HepG2 (cell line): ENCODE data around the gene TACC3. TPM values are rescaled to one million over a fixed set of nuclear protein-coding genes. Genes with fewer than 3 reads are reported as not detected.

Source experiments
- ATAC-seq: fragments of 200-7000 bp; cut with Tn5 transposase; 3 replicates; pipeline ENCODE4 v1.9.1; 2020; ENCODE audit warnings: mild to moderate bottlenecking, moderate library complexity
- BruUV-seq: library from RNA; stranded (reverse); fragments of 400-500 nt; replicated peaks from 2 replicates; lab custom pipeline; 2021; lab: Mats Ljungman, UMichigan
- CTCF ChIA-PET: fragments of 300-600 bp; formaldehyde crosslinking; extraction: SDS; loops from one replicate; lab custom pipeline; 2021; ENCODE audit warnings: low total read pairs, inconsistent platforms, low intra/inter-chr PET ratio; lab: Yijun Ruan, JAX
- POLR2A ChIA-PET: fragments of 350-600 bp; sonication (Branson Sonifier 250); formaldehyde crosslinking; loops from one replicate; lab custom pipeline; 2020; ENCODE audit warnings: antibody characterized with exemption, inconsistent platforms; lab: Yijun Ruan, JAX
- DNase-seq: peaks from one replicate; pipeline ENCODE4 v3.0.0-alpha.2; 2015; ENCODE audit warnings: low spot score
- FAIRE-seq: peaks from 3 replicates; lab custom pipeline; 2011; peaks lifted over from hg19 to GRCh38; lab: Jason Lieb, UNC
- H2AFZ ChIP-seq: one replicate; pipeline ENCODE4 v1.6.1; 2011; ENCODE audit warnings: low read length, inconsistent platforms
- H3K27ac ChIP-seq: fragments of 300-600 bp; 3 replicates; pipeline ENCODE4 v1.8.0; 2011; ENCODE audit warnings: mixed run types, mild to moderate bottlenecking, mixed read lengths, low read length, inconsistent platforms; ENCODE audit not compliant: insufficient read depth; ENCODE audit errors: extremely low read length
- H3K27me3 ChIP-seq, 2 experiments: fragments of 200-600 bp in 1 of 2; 2 replicates in 1 of 2; 3 replicates in 1 of 2; pipeline versions ENCODE4 v1.6.0 to v1.8.0; 2011; ENCODE audit warnings: low read length in 2 of 2, mild to moderate bottlenecking in 2 of 2, moderate library complexity in 2 of 2, inconsistent platforms in 1 of 2; ENCODE audit not compliant: insufficient read depth in 2 of 2, control insufficient read depth in 1 of 2
- H3K36me3 ChIP-seq, 2 experiments: fragments of 200-600 bp in 1 of 2; replicated peaks in 1 of 2; 2 replicates in 1 of 2; 3 replicates in 1 of 2; pipeline versions ENCODE4 v1.5.1 to v1.8.0; 2011; ENCODE audit warnings: low read length in 2 of 2, inconsistent platforms in 1 of 2; ENCODE audit not compliant: insufficient read depth in 2 of 2, control insufficient read depth in 1 of 2
- H3K4me1 ChIP-seq: 2 replicates; pipeline ENCODE4 v1.5.1; 2012; ENCODE audit warnings: low read length, inconsistent platforms; ENCODE audit not compliant: insufficient read depth
- H3K4me2 ChIP-seq: 2 replicates; pipeline ENCODE4 v1.6.0; 2011; ENCODE audit warnings: low read depth, low read length, inconsistent platforms
- H3K4me3 ChIP-seq, 3 experiments: fragments of 200-600 bp in 1 of 3; sonication (generic), shearing (Covaris generic) in 1 of 3; replicated peaks in 1 of 3; 2 replicates each; pipeline ENCODE4 v1.5.1; 2011 to 2016; ENCODE audit warnings: low read length in 3 of 3, inconsistent platforms in 2 of 3, low read depth in 2 of 3, mild to moderate bottlenecking in 2 of 3, control low read depth in 1 of 3, mixed read lengths in 1 of 3; ENCODE audit not compliant: insufficient read depth in 1 of 3
- H3K79me2 ChIP-seq: one replicate; pipeline ENCODE4 v1.6.1; 2011; ENCODE audit warnings: low read length, inconsistent platforms; ENCODE audit not compliant: insufficient read depth
- H3K9ac ChIP-seq: 2 replicates; pipeline ENCODE4 v1.6.0; 2011; ENCODE audit warnings: mild to moderate bottlenecking, low read depth, low read length, inconsistent platforms; ENCODE audit not compliant: insufficient read depth
- H3K9me3 ChIP-seq: 2 replicates; pipeline ENCODE4 v1.5.1; 2012; ENCODE audit warnings: mild to moderate bottlenecking, low read length
- H4K20me1 ChIP-seq: 2 replicates; pipeline ENCODE4 v1.6.0; 2011; ENCODE audit warnings: inconsistent platforms, mild to moderate bottlenecking, low read length, moderate library complexity; ENCODE audit not compliant: insufficient read depth
- CAMTA2 ChIP-seq: sonication (generic); formaldehyde crosslinking; IDR thresholded peaks from 2 replicates; pipeline ENCODE4 v1.4.0; 2020; ENCODE audit warnings: mild to moderate bottlenecking, missing genetic modification reagents, borderline replicate concordance
- CCAR2 ChIP-seq: fragments of 200-400 bp; formaldehyde crosslinking; optimal IDR thresholded peaks from 2 replicates; pipeline ENCODE3; 2018; ENCODE audit warnings: low read depth, mild to moderate bottlenecking, low read length, moderate library complexity
- GLI4 ChIP-seq: sonication (generic); formaldehyde crosslinking; IDR thresholded peaks from 2 replicates; pipeline ENCODE4 v1.5.1; 2020; ENCODE audit warnings: missing genetic modification reagents, mild to moderate bottlenecking, moderate library complexity, borderline replicate concordance
- HMGA1 ChIP-seq: sonication (generic); formaldehyde crosslinking; conservative IDR thresholded peaks from 2 replicates; pipeline ENCODE4 v1.4.0; 2020; ENCODE audit warnings: missing genetic modification reagents
- MED1 ChIP-seq: sonication (generic); formaldehyde crosslinking; IDR thresholded peaks from 2 replicates; pipeline ENCODE4 v1.4.0; 2020; ENCODE audit warnings: missing genetic modification reagents
- MZF1 ChIP-seq: sonication (generic); formaldehyde crosslinking; IDR thresholded peaks from 2 replicates; pipeline ENCODE4 v1.8.1; 2023; ENCODE audit warnings: mild to moderate bottlenecking, missing genetic modification reagents, borderline replicate concordance
- PHF5A ChIP-seq: IDR thresholded peaks from one replicate; pipeline ENCODE4 v1.6.1; 2018; ENCODE audit warnings: low read depth, missing genetic modification reagents; ENCODE audit not compliant: unreplicated experiment
- PTBP1 ChIP-seq: fragments of 200-400 bp; formaldehyde crosslinking; IDR thresholded peaks from 2 replicates; pipeline ENCODE4 v1.6.1; 2018; ENCODE audit warnings: low read length, low read depth; ENCODE audit not compliant: poor library complexity, severe bottlenecking
- STAT5B ChIP-seq: sonication (generic); formaldehyde crosslinking; IDR thresholded peaks from 2 replicates; pipeline ENCODE4 v1.4.0; 2020; ENCODE audit warnings: missing genetic modification reagents
- TEAD2 ChIP-seq: sonication (generic); formaldehyde crosslinking; IDR thresholded peaks from 2 replicates; pipeline ENCODE4 v1.9.0; 2021; ENCODE audit warnings: missing genetic modification reagents
- TRIM24 ChIP-seq: sonication (generic); formaldehyde crosslinking; IDR thresholded peaks from 2 replicates; pipeline ENCODE4 v1.8.0; 2022; ENCODE audit warnings: mild to moderate bottlenecking, missing genetic modification reagents
- U2AF1 ChIP-seq: fragments of 200-400 bp; formaldehyde crosslinking; optimal IDR thresholded peaks from 2 replicates; pipeline ENCODE3; 2017; ENCODE audit warnings: mild to moderate bottlenecking, low read depth, low read length
- ZNF569 ChIP-seq: sonication (generic); formaldehyde crosslinking; IDR thresholded peaks from 2 replicates; pipeline ENCODE4 v1.5.0; 2020; ENCODE audit warnings: mild to moderate bottlenecking, missing genetic modification reagents, moderate library complexity, borderline replicate concordance
- ZNF678 ChIP-seq: sonication (generic); formaldehyde crosslinking; IDR thresholded peaks from 2 replicates; pipeline ENCODE4 v1.4.0; 2020; ENCODE audit warnings: mild to moderate bottlenecking, missing genetic modification reagents
- ZNF816 ChIP-seq: sonication (generic); formaldehyde crosslinking; IDR thresholded peaks from 2 replicates; pipeline ENCODE4 v1.8.0; 2022; ENCODE audit warnings: missing genetic modification reagents, mild to moderate bottlenecking, borderline replicate concordance
- WGBS: methylation state at CpG from one replicate; pipeline ENCODE4 v1.1.6; 2017; ENCODE audit warnings: low lambda C conversion rate; 5-methylcytosine and 5-hydroxymethylcytosine counted together
- in situ Hi-C: cut with HindIII; loops from 2 replicates; pipeline ENCODE4 v1.10.0; 2017; ENCODE audit warnings: low pct_unique_long_range_greater_than_20kb; ENCODE audit not compliant: extremely low pct_ligation_motif_present
- intact Hi-C: fragments of 100-400 bp; cut with micrococcal nuclease; formaldehyde crosslinking; loops from one replicate; pipeline ENCODE4 v1.10.0; 2022; ENCODE audit not compliant: unreplicated experiment
- polyA plus RNA-seq, 8 experiments: library from polyadenylated mRNA; depleted of rRNA in 3 of 8; stranded (reverse) in 7 of 8; unstranded in 1 of 8; fragments of >200 nt; fragmentation: Illumina TruSeq in 4 of 8; extraction: Trizol in 4 of 8; gene quantifications; 2 replicates each; pipeline versions ENCODE4 v1.2.1 to v1.2.3, GENCODE V29; 2011 to 2016; ENCODE audit warnings: low read depth in 4 of 8, missing spikeins in 1 of 8, mixed read lengths in 1 of 8; ENCODE audit not compliant: insufficient read depth in 1 of 8
- total RNA-seq, 5 experiments: library from RNA; depleted of rRNA; stranded (reverse); fragments of >200 nt; fragmentation: Illumina TruSeq; extraction: Trizol; gene quantifications; 2 replicates each; pipeline ENCODE4 v1.2.3, GENCODE V29; 2016; ENCODE audit warnings: low read depth in 1 of 5
- TF ChIP-seq, protein P1 (sequence below): IDR thresholded peaks from 2 replicates; pipeline ENCODE4 v1.4.0; 2020; ENCODE audit warnings: mild to moderate bottlenecking, missing genetic modification reagents
- TF ChIP-seq, protein P2 (sequence below): sonication (generic); formaldehyde crosslinking; IDR thresholded peaks from 2 replicates; pipeline ENCODE4; 2020; ENCODE audit warnings: missing genetic modification reagents, mild to moderate bottlenecking, borderline replicate concordance
- TF ChIP-seq, protein P3 (sequence below): sonication (generic); formaldehyde crosslinking; IDR thresholded peaks from 2 replicates; pipeline ENCODE4 v1.8.0; 2022; ENCODE audit warnings: mild to moderate bottlenecking, missing genetic modification reagents, moderate library complexity

The TACC3 gene
- total and polyA plus RNA-seq, 2 of the 13 experiments (the other 11 are each of a cell fraction or from before 2014, with no cell fraction given) = 20.3 to 21.2 TPM

DNA sequence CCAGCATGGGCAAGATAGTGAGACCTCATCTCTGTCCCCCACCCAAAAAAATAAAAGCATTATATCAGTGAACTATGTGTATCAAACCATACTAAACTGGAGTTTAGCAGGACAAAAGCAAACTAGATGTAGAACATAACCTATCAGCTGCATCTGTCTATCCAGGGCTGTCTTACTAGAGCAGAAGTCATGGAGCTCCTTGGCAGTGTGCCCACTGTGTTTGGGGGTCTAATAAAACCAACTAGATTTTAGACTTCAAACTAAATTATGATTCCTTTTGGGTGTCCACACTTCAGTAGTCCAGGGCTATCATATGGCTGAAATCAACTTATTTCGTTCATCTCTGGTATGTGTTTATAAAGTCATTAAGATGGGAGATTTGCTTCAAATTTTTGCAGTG, 17.5 kb upstream of the TACC3 start:
- TF ChIP-seq, protein P1, sequence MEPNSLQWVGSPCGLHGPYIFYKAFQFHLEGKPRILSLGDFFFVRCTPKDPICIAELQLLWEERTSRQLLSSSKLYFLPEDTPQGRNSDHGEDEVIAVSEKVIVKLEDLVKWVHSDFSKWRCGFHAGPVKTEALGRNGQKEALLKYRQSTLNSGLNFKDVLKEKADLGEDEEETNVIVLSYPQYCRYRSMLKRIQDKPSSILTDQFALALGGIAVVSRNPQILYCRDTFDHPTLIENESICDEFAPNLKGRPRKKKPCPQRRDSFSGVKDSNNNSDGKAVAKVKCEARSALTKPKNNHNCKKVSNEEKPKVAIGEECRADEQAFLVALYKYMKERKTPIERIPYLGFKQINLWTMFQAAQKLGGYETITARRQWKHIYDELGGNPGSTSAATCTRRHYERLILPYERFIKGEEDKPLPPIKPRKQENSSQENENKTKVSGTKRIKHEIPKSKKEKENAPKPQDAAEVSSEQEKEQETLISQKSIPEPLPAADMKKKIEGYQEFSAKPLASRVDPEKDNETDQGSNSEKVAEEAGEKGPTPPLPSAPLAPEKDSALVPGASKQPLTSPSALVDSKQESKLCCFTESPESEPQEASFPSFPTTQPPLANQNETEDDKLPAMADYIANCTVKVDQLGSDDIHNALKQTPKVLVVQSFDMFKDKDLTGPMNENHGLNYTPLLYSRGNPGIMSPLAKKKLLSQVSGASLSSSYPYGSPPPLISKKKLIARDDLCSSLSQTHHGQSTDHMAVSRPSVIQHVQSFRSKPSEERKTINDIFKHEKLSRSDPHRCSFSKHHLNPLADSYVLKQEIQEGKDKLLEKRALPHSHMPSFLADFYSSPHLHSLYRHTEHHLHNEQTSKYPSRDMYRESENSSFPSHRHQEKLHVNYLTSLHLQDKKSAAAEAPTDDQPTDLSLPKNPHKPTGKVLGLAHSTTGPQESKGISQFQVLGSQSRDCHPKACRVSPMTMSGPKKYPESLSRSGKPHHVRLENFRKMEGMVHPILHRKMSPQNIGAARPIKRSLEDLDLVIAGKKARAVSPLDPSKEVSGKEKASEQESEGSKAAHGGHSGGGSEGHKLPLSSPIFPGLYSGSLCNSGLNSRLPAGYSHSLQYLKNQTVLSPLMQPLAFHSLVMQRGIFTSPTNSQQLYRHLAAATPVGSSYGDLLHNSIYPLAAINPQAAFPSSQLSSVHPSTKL (CRISPR knock-in tag) = no peak
- TF ChIP-seq CCAR2 (no peak), ZNF816 (no peak), TEAD2 (CRISPR knock-in tag) (no peak), PHF5A (CRISPR knock-in tag) (no peak), ZNF569 (CRISPR knock-in tag) (no peak), U2AF1 (no peak), PTBP1 (no peak), HMGA1 (CRISPR knock-in tag) (no peak), CAMTA2 (CRISPR knock-in tag) (no peak), GLI4 (CRISPR knock-in tag) (no peak), MZF1 (CRISPR knock-in tag) (no peak), STAT5B (CRISPR knock-in tag) (no peak), TRIM24 (CRISPR knock-in tag) (no peak), ZNF678 (CRISPR knock-in tag) (no peak), MED1 (CRISPR knock-in tag) (no peak)
- TF ChIP-seq, protein P2, sequence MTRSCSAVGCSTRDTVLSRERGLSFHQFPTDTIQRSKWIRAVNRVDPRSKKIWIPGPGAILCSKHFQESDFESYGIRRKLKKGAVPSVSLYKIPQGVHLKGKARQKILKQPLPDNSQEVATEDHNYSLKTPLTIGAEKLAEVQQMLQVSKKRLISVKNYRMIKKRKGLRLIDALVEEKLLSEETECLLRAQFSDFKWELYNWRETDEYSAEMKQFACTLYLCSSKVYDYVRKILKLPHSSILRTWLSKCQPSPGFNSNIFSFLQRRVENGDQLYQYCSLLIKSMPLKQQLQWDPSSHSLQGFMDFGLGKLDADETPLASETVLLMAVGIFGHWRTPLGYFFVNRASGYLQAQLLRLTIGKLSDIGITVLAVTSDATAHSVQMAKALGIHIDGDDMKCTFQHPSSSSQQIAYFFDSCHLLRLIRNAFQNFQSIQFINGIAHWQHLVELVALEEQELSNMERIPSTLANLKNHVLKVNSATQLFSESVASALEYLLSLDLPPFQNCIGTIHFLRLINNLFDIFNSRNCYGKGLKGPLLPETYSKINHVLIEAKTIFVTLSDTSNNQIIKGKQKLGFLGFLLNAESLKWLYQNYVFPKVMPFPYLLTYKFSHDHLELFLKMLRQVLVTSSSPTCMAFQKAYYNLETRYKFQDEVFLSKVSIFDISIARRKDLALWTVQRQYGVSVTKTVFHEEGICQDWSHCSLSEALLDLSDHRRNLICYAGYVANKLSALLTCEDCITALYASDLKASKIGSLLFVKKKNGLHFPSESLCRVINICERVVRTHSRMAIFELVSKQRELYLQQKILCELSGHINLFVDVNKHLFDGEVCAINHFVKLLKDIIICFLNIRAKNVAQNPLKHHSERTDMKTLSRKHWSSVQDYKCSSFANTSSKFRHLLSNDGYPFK (CRISPR knock-in tag) = no peak
- TF ChIP-seq, protein P3, sequence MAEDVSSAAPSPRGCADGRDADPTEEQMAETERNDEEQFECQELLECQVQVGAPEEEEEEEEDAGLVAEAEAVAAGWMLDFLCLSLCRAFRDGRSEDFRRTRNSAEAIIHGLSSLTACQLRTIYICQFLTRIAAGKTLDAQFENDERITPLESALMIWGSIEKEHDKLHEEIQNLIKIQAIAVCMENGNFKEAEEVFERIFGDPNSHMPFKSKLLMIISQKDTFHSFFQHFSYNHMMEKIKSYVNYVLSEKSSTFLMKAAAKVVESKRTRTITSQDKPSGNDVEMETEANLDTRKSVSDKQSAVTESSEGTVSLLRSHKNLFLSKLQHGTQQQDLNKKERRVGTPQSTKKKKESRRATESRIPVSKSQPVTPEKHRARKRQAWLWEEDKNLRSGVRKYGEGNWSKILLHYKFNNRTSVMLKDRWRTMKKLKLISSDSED (CRISPR knock-in tag) = no peak
- in situ Hi-C loops = no loop called here
- DNase-seq (no peak), ATAC-seq (no peak), FAIRE-seq (no peak)
- intact Hi-C loops = no loop called here
- peaks cover 5% of the 10 kb centered on the region; the same call in 1 of the 2 replicates for H4K20me1 ChIP-seq
- no peaks in the 10 kb centered on the region for H3K9me3 ChIP-seq
- ChIA-PET POLR2A (no interaction called here), CTCF (no interaction called here)
- peaks cover 59% of the 10 kb centered on the region for H3K79me2 ChIP-seq
- no TSS peak for BruUV-seq
- no peak overlapping the region for H3K4me3 ChIP-seq
- no peak overlapping the region for H2AFZ ChIP-seq
- 94% methylated on average over 1 of the region's 1 CpG for WGBS
- H3K36me3 ChIP-seq = peaks cover 18 to 56% of the 10 kb centered on the region in 2 experiments
- H3K27me3 ChIP-seq = no peaks in the 10 kb centered on the region
- no peak overlapping the region for H3K27ac ChIP-seq
- H3K9ac ChIP-seq = no peak overlapping the region
- H3K4me2 ChIP-seq = no peak overlapping the region
- peaks cover 25% of the 10 kb centered on the region for H3K4me1 ChIP-seq
